Activated CD8-positive, alpha-beta memory T cell treated with anti-CD3 and anti-CD28 coated beads for 48 hours (primary cell): ENCODE measurements around the gene IL10RB.
"Not testable (repeated sequence)": the region's sequence is repeated elsewhere in the genome, so short reads cannot be mapped to it uniquely, and the experiment has no call there.

Experiments used
- DNase-seq, 3 experiments: peaks; one replicate each; pipeline ENCODE4 v3.0.0-alpha.2; 2020; ENCODE audit warnings: low read depth in 2 of 3, low spot score in 2 of 3

The IL10RB gene

GRCh38 chr21:33240404-33240803, 25.8 kb upstream of the IL10RB start:
- no peak for DNase-seq

- DNase-seq, result no peak
These were observed 24.3 kb upstream of the IL10RB start for GRCh38 chr21:33241846-33242245.

- not testable (repeated sequence) for DNase-seq
These were observed 23.3 kb upstream of the IL10RB start for GRCh38 chr21:33242846-33243245.

GRCh38 chr21:33244082-33244778, 21.9 kb upstream of the IL10RB start:
- DNase-seq, result no peak

- no peak for DNase-seq
These were observed 21.4 kb upstream of the IL10RB start for GRCh38 chr21:33244779-33245105.

GRCh38 chr21:33245289-33245918, 20.8 kb upstream of the IL10RB start:
- no peak for DNase-seq

- no peak for DNase-seq
These were observed 19.7 kb upstream of the IL10RB start for GRCh38 chr21:33246506-33246905.

- no peak for DNase-seq
These were observed 19.2 kb upstream of the IL10RB start for GRCh38 chr21:33246963-33247362.

GRCh38 chr21:33247599-33247998, 18.6 kb upstream of the IL10RB start:
- DNase-seq, result no peak

- no peak for DNase-seq
These were observed 16.7 kb upstream of the IL10RB start for GRCh38 chr21:33249331-33250002.

GRCh38 chr21:33251119-33251518, 15.0 kb upstream of the IL10RB start:
- DNase-seq, result no peak

- DNase-seq, result not testable (repeated sequence)
These were observed 12.8 kb upstream of the IL10RB start for GRCh38 chr21:33253382-33253781.

GRCh38 chr21:33254766-33255165, 11.4 kb upstream of the IL10RB start:
- DNase-seq, result no peak

- DNase-seq, result no peak
These were observed 10.8 kb upstream of the IL10RB start for GRCh38 chr21:33255404-33255803.

- no peak for DNase-seq
These were observed 10.1 kb upstream of the IL10RB start for GRCh38 chr21:33256019-33256418.

- no peak for DNase-seq
These were observed 8.9 kb upstream of the IL10RB start for GRCh38 chr21:33257094-33257803.

- DNase-seq, result no peak
These were observed 7.7 kb upstream of the IL10RB start for GRCh38 chr21:33258475-33258874.

- no peak for DNase-seq
These were observed 6.7 kb upstream of the IL10RB start for GRCh38 chr21:33259428-33259827.

- DNase-seq, result no peak
These were observed 6.2 kb upstream of the IL10RB start for GRCh38 chr21:33259995-33260394.

- no peak for DNase-seq
These were observed 4.5 kb upstream of the IL10RB start for GRCh38 chr21:33261635-33262034.

GRCh38 chr21:33262921-33263320, 3.2 kb upstream of the IL10RB start:
- no peak for DNase-seq

GRCh38 chr21:33264561-33264960, 1.6 kb upstream of the IL10RB start:
- no peak for DNase-seq
